ENCODE measurements around the gene ACLY. TPM values are rescaled to one million over a fixed set of nuclear protein-coding genes. Genes with fewer than 3 reads are reported as not detected.

The ACLY gene
- total RNA-seq, 1 experiment from 2014 or later: 279 TPM

DNA sequence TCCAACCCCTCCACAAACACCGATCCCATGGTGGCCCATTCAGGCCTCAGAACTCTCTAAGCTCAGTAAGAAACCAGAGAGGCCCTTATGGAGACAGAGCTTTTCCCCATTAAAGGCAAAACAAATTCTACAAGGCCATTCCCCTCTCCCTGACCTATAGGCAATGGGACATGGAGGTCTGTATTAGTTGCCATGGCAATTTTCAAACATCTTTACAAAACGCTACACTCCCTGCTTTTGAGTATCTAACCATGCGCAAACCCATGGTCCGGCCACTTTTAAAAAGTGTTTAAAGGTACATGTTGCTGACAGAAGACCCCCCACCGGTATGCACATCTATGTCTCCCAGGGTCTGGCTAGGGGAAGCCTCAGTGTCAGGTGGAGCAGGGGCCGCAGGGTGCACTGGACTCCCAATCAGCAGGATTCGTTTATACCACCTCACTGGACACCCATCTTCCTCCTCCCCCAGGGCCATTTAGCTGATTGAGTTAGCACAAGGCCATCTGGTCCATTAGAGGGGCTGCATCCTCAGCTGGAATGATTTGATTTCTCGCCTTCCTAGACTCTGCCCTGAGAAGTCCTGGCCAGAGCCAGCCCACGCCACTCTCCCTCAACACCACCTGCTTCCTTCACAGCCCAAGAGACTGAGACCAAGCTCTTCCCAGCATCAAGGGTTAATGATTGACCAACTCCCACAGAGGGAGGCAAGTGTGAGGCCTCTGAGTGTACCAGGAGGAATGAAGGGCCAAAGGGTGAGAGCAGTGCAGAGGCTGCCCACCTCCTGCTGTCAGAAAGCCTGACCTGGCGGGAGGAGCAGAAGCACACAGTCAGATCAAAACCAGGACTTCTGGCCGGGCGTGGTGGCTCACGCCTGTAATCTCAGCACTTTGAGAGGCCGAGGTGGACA lies 10.9 kb downstream of the ACLY start:
- Histone ChIP-seq H3K79me1 (ENCODE audit: insufficient read depth, low read depth, low read length, poor library complexity, severe bottlenecking) (peaks cover 3% of the 10 kb centered on the region), H3K56ac (ENCODE audit: insufficient read length, low read depth, low read length) (no peak overlapping the region), H3K79me2 (ENCODE audit: insufficient read depth, low read length) (peaks cover 7% of the 10 kb centered on the region; the same call in 1 of the 2 replicates), H3K27ac (ENCODE audit: insufficient read length, low read depth, low read length) (no peak overlapping the region), H3K23ac (ENCODE audit: insufficient read length, low read depth, low read length) (no peak overlapping the region), H2BK120ac (ENCODE audit: low read depth, low read length, poor library complexity, severe bottlenecking) (no peak overlapping the region), H4K8ac (replicated peaks; ENCODE audit: insufficient read length, low read depth, low read length) (no peak overlapping the region), H3K4ac (ENCODE audit: low read depth, low read length) (no peak overlapping the region), H3K27me3 (ENCODE audit: insufficient read depth, low read length) (no peaks in the 10 kb centered on the region), H2AFZ (ENCODE audit: low read length) (no peak overlapping the region), H2BK20ac (ENCODE audit: low read depth, low read length, poor library complexity, severe bottlenecking) (no peak overlapping the region), H3K9ac (ENCODE audit: extremely low read depth, insufficient read length, low read length) (no peak overlapping the region), H4K5ac (ENCODE audit: insufficient read length, low read depth, low read length) (no peak overlapping the region), H2BK15ac (ENCODE audit: low read depth, low read length) (no peak overlapping the region), H3K4me1 (ENCODE audit: insufficient read depth, low read length) (no peaks in the 10 kb centered on the region), H3K23me2 (ENCODE audit: insufficient read length, low read depth, low read length, poor library complexity, severe bottlenecking) (no peaks in the 10 kb centered on the region), H2AK5ac (ENCODE audit: insufficient read length, low read length) (no peak overlapping the region), H4K20me1 (ENCODE audit: control insufficient read depth, insufficient read depth, insufficient read length) (peaks cover 3% of the 10 kb centered on the region), H3K18ac (ENCODE audit: insufficient read length, low read depth, low read length) (no peak overlapping the region), H3T11ph (ENCODE audit: low read length) (no peak overlapping the region), H2BK12ac (ENCODE audit: insufficient read length, low read depth, low read length) (no peak overlapping the region), H2BK5ac (ENCODE audit: insufficient read length, low read length) (no peak overlapping the region), H3K4me2 (ENCODE audit: insufficient read depth, insufficient read length, low read length) (no peak overlapping the region), H3K14ac (ENCODE audit: insufficient read depth, low read length) (no peak overlapping the region), H3K9me3 (ENCODE audit: control insufficient read depth, low read depth, low read length) (no peaks in the 10 kb centered on the region), H4K91ac (ENCODE audit: insufficient read length, low read depth, low read length) (no peak overlapping the region)
- Mint-ChIP-seq H3K4me1 (no peaks in the 10 kb centered on the region), H3K27me3 (ENCODE audit: low read depth) (no peaks in the 10 kb centered on the region), H3K36me3 (ENCODE audit: insufficient read depth in 1 of 3, low read depth in 3 of 3) (peaks cover 72 to 98% (median 95%) of the 10 kb centered on the region in 3 experiments; a peak in 6 of 7 replicates), H3K9me3 (no peaks in the 10 kb centered on the region), H3K4me3 (no peak overlapping the region), H3K27ac (peak overlapping the region in 2 of 3 experiments; percentile 35 to 87; a peak in 5 of 7 replicates)
- whole genome bisulfite sequencing (ENCODE audit: extremely low coverage, insufficient read length, low lambda C conversion rate): no CpG with 5 or more reads among the region's 14 CpGs
- no peak for DNase-seq
- TF ChIP-seq CTCF (conservative IDR thresholded peaks at IDR 0.05): no peak

All from H9 (cell line).